ENCODE data around the gene CCDC14.
A peak's percentile ranks its signal among the peaks of the same experiment; 100 is the strongest.
"Not testable (repeated sequence)": the region's sequence is repeated elsewhere in the genome, so short reads cannot be mapped to it uniquely, and the experiment has no call there.

Gene CCDC14

GRCh38 chr3:123979525-123980501 is 18.8 kb upstream of the CCDC14 start:
- not testable (repeated sequence) for H3K9me3 Mint-ChIP-seq

DNA sequence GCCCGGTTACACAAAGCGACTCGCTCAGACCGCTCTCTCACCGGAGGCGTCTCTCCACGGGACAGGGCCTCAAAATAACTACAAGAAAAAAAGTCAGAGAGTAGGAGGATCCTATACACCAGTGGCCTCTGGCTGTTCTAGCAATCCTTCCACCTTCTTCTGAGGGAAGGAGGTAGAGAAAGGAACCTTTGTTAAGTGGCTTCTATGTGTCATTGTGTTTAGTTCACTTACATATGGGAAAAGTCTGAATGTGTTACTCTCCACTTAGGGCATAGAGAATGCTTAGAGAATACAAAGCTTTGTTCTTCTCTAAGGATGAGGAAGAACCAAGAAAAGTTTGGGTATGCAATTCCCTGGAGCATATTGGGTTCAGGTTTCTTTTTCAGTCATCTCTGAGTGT is 15.9 kb upstream of the CCDC14 start:
- H3K27ac Mint-ChIP-seq; H3K36me3 Mint-ChIP-seq (ENCODE audit: low read depth); H3K4me1 Mint-ChIP-seq (ENCODE audit: low read depth); H3K4me3 Mint-ChIP-seq; H3K9me3 Mint-ChIP-seq: not testable (repeated sequence)
- H3K27me3 Mint-ChIP-seq (ENCODE audit: low read depth) = peaks cover 33% of the 10 kb centered on the region

More at GRCh38 chr3:123979525-123980501, 18.8 kb upstream of the CCDC14 start:
- not testable (repeated sequence) for H3K27ac Mint-ChIP-seq; H3K36me3 Mint-ChIP-seq (ENCODE audit: low read depth); H3K4me1 Mint-ChIP-seq (ENCODE audit: low read depth); H3K4me3 Mint-ChIP-seq
- H3K27me3 Mint-ChIP-seq (ENCODE audit: low read depth) = peaks cover 41% of the 10 kb centered on the region

GRCh38 chr3:123976181-123976898 is 15.3 kb upstream of the CCDC14 start:
- H3K4me1 Mint-ChIP-seq (ENCODE audit: low read depth); H3K27ac Mint-ChIP-seq; H3K36me3 Mint-ChIP-seq (ENCODE audit: low read depth); H3K4me3 Mint-ChIP-seq; H3K9me3 Mint-ChIP-seq: not testable (repeated sequence)
- peaks cover 33% of the 10 kb centered on the region for H3K27me3 Mint-ChIP-seq (ENCODE audit: low read depth)

- H3K36me3 Mint-ChIP-seq (ENCODE audit: low read depth); H3K9me3 Mint-ChIP-seq; H3K4me1 Mint-ChIP-seq (ENCODE audit: low read depth); H3K27ac Mint-ChIP-seq; H3K4me3 Mint-ChIP-seq: not testable (repeated sequence)
- H3K27me3 Mint-ChIP-seq (ENCODE audit: low read depth) = peaks cover 26% of the 10 kb centered on the region
Measured at GRCh38 chr3:123975030-123975429, 14.0 kb upstream of the CCDC14 start.

- H3K36me3 Mint-ChIP-seq (ENCODE audit: low read depth) = no peaks in the 10 kb centered on the region
- H3K4me3 Mint-ChIP-seq = no peak overlapping the region
- no peak overlapping the region for H3K27ac Mint-ChIP-seq
- no peaks in the 10 kb centered on the region for H3K4me1 Mint-ChIP-seq (ENCODE audit: low read depth)
- no peaks in the 10 kb centered on the region for H3K9me3 Mint-ChIP-seq
- H3K27me3 Mint-ChIP-seq (ENCODE audit: low read depth) = peaks cover 48% of the 10 kb centered on the region
Measured at GRCh38 chr3:123971406-123971805, 10.4 kb upstream of the CCDC14 start.

GRCh38 chr3:123967260-123967659 is 6.2 kb upstream of the CCDC14 start:
- peaks cover 57% of the 10 kb centered on the region for H3K27me3 Mint-ChIP-seq (ENCODE audit: low read depth)
- H3K4me3 Mint-ChIP-seq; H3K9me3 Mint-ChIP-seq; H3K4me1 Mint-ChIP-seq (ENCODE audit: low read depth); H3K27ac Mint-ChIP-seq; H3K36me3 Mint-ChIP-seq (ENCODE audit: low read depth): not testable (repeated sequence)

DNA sequence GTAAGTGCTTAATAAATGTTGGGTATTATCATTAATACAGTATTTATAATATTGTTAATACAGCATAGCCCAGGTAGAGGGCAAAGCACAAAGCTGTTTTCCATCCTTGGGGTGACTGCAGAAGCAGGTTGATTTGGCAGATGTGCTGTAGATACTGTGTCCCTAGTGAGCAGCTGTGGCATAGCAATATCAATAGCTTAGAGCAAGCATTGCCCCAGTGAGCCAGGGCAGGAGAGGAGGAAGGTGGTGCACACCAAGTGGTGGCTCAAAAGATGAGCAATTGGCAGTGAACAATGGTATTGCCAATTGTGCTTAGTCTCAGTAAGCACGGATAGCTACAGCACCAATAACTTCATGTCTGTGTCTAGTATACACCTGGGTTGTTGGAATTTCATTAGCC is 5.8 kb upstream of the CCDC14 start:
- H3K4me3 Mint-ChIP-seq; H3K9me3 Mint-ChIP-seq; H3K36me3 Mint-ChIP-seq (ENCODE audit: low read depth); H3K4me1 Mint-ChIP-seq (ENCODE audit: low read depth); H3K27ac Mint-ChIP-seq: not testable (repeated sequence)
- H3K27me3 Mint-ChIP-seq (ENCODE audit: low read depth) = peaks cover 56% of the 10 kb centered on the region

GRCh38 chr3:123964793-123965192 is 3.8 kb upstream of the CCDC14 start:
- H3K27me3 Mint-ChIP-seq (ENCODE audit: low read depth) = peaks cover 55% of the 10 kb centered on the region
- not testable (repeated sequence) for H3K36me3 Mint-ChIP-seq (ENCODE audit: low read depth); H3K4me3 Mint-ChIP-seq

DNA sequence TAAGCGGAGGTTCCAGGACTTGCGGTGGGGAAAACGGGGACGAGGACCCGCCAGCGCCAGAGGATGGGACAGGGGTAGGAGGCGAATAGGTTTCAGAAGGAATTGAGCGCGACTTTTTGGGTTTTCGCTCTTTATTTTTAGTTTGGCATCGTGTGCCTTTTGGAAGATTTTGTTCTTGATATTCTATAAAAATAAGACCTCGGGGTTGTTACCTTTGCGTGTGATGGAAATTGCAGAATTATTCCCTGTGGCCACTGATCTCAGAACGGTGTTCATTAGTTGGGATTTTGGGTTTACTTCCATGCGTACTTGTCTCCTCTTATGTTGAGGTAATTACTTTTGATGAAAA is 453 bp upstream of the CCDC14 start:
- Mint-ChIP-seq H3K27me3 (ENCODE audit: low read depth) (peaks cover 32% of the 10 kb centered on the region), H3K4me1 (ENCODE audit: low read depth) (peaks cover 27% of the 10 kb centered on the region), H3K36me3 (ENCODE audit: low read depth) (no peaks in the 10 kb centered on the region)

More at GRCh38 chr3:123964793-123965192, 3.8 kb upstream of the CCDC14 start:
- not testable (repeated sequence) for H3K9me3 Mint-ChIP-seq, H3K27ac Mint-ChIP-seq
- H3K4me1 Mint-ChIP-seq (ENCODE audit: low read depth) = peaks cover 12% of the 10 kb centered on the region

GRCh38 chr3:123953735-123954134 is 7.3 kb downstream of the CCDC14 start:
- H3K4me1 Mint-ChIP-seq (ENCODE audit: low read depth) = peaks cover 10% of the 10 kb centered on the region
- no peaks in the 10 kb centered on the region for H3K9me3 Mint-ChIP-seq
- H3K4me3 Mint-ChIP-seq = no peak overlapping the region
- no peak overlapping the region for H3K27ac Mint-ChIP-seq
- H3K27me3 Mint-ChIP-seq (ENCODE audit: low read depth) = no peaks in the 10 kb centered on the region
- peaks cover 27% of the 10 kb centered on the region for H3K36me3 Mint-ChIP-seq (ENCODE audit: low read depth)

More for the DNA sequence above, 453 bp upstream of the CCDC14 start:
- Mint-ChIP-seq H3K9me3 (no peaks in the 10 kb centered on the region), H3K4me3 (peak overlapping the region; percentile 97), H3K27ac (peak overlapping the region; percentile 95)

DNA sequence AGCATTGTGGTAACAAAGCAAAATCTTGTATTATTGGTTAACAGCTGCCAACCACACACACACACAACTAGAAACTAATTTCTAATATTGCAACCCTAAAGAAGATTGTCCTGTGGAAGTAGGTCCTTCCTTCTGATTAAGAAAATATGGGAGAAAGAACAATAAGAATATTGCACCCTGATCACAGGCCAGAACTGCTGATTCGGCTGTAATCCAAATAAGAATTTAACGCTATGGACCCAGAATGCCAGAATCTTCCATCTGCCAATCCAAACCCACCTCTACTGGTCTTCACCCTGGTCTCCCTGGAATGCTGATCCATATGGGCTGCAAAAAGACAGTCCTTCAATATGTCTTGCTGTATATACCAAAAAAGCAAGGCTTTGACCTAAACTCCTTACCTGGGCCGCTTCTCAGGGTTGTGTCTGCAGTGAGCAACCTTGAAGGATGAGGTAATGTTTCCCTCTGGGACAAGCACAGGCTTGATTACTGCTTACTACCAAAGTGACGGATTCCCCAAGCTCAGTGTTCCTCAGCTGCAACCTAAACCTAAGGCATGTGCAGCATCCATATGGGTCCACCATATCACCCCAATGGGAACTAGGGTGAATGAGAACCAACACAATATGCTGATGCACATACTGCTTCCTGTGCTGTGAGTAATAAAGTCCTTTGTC is 8.0 kb downstream of the CCDC14 start:
- Mint-ChIP-seq H3K27me3 (ENCODE audit: low read depth) (no peaks in the 10 kb centered on the region), H3K36me3 (ENCODE audit: low read depth) (peaks cover 29% of the 10 kb centered on the region), H3K4me3 (no peak overlapping the region), H3K9me3 (no peaks in the 10 kb centered on the region), H3K27ac (no peak overlapping the region), H3K4me1 (ENCODE audit: low read depth) (peaks cover 4% of the 10 kb centered on the region)

- H3K36me3 Mint-ChIP-seq (ENCODE audit: low read depth) = peaks cover 30% of the 10 kb centered on the region
Measured at GRCh38 chr3:123951522-123952447, 9.2 kb downstream of the CCDC14 start.

GRCh38 chr3:123949641-123950040 is 11.4 kb downstream of the CCDC14 start:
- peaks cover 2% of the 10 kb centered on the region for H3K4me1 Mint-ChIP-seq (ENCODE audit: low read depth)
- no peak overlapping the region for H3K27ac Mint-ChIP-seq
- H3K27me3 Mint-ChIP-seq (ENCODE audit: low read depth) = no peaks in the 10 kb centered on the region
- no peak overlapping the region for H3K4me3 Mint-ChIP-seq
- no peaks in the 10 kb centered on the region for H3K9me3 Mint-ChIP-seq
- peaks cover 27% of the 10 kb centered on the region for H3K36me3 Mint-ChIP-seq (ENCODE audit: low read depth)

More at GRCh38 chr3:123951522-123952447, 9.2 kb downstream of the CCDC14 start:
- no peak overlapping the region for H3K27ac Mint-ChIP-seq
- H3K4me3 Mint-ChIP-seq = no peak overlapping the region
- no peaks in the 10 kb centered on the region for H3K9me3 Mint-ChIP-seq
- peaks cover 2% of the 10 kb centered on the region for H3K4me1 Mint-ChIP-seq (ENCODE audit: low read depth)
- H3K27me3 Mint-ChIP-seq (ENCODE audit: low read depth) = no peaks in the 10 kb centered on the region

- H3K4me3 Mint-ChIP-seq = no peak overlapping the region
- H3K27ac Mint-ChIP-seq = no peak overlapping the region
- no peaks in the 10 kb centered on the region for H3K9me3 Mint-ChIP-seq
- no peaks in the 10 kb centered on the region for H3K4me1 Mint-ChIP-seq (ENCODE audit: low read depth)
- no peaks in the 10 kb centered on the region for H3K27me3 Mint-ChIP-seq (ENCODE audit: low read depth)
- H3K36me3 Mint-ChIP-seq (ENCODE audit: low read depth) = peaks cover 28% of the 10 kb centered on the region
Measured at GRCh38 chr3:123948449-123948848, 12.6 kb downstream of the CCDC14 start.
